Fibroblast of peridontal ligament (primary cell): Measurements from ENCODE around the gene PRDM16.

ENCODE experiments used
- DNase-seq: peaks from one replicate; pipeline ENCODE4 v3.0.0-alpha.2; 2010; ENCODE audit errors: extremely low read depth

The PRDM16 gene

GRCh38 chr1:3053986-3054385 is 15.0 kb upstream of the PRDM16 start:
- no peak for DNase-seq

- no peak for DNase-seq
Observed at GRCh38 chr1:3054474-3054873, 14.5 kb upstream of the PRDM16 start.

DNA sequence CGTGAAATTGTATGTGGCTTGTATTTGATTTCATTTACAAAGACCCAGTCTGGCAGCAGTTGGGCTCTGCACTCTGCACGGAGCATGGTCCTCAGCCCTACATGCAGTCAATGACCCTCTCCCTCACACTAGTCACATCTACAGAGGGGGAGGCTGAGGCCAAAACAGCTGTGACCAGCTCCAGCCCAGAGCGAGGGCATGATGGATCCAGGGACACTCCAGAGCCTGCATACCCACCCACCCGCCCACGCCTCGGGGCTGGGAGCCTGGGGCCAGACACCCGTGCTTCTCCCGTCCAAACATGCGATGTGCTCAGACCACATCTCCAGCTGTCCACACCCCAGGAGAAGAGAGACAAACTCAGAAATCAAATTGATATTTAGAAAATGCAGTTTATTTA is 14.0 kb upstream of the PRDM16 start:
- no peak for DNase-seq

DNA sequence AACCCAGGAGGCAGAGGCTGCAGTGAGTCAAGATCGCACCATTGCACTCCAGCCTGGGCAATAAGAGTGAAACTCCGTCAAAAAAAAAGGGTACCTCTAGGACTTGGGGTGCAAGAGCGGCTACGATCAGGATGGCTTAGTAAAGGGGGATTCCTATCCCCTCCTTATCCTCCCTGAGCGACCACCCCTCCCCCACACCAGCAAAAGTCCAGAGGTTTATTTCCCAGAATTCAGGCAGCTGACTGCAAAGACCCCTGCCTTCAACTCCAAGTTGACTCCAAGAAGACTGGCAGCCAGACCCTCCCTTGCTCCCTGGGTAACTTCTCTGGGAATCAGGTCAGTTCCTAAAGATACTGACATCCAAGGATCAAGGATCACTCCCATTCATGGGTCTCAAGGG is 12.4 kb upstream of the PRDM16 start:
- no peak for DNase-seq

DNA sequence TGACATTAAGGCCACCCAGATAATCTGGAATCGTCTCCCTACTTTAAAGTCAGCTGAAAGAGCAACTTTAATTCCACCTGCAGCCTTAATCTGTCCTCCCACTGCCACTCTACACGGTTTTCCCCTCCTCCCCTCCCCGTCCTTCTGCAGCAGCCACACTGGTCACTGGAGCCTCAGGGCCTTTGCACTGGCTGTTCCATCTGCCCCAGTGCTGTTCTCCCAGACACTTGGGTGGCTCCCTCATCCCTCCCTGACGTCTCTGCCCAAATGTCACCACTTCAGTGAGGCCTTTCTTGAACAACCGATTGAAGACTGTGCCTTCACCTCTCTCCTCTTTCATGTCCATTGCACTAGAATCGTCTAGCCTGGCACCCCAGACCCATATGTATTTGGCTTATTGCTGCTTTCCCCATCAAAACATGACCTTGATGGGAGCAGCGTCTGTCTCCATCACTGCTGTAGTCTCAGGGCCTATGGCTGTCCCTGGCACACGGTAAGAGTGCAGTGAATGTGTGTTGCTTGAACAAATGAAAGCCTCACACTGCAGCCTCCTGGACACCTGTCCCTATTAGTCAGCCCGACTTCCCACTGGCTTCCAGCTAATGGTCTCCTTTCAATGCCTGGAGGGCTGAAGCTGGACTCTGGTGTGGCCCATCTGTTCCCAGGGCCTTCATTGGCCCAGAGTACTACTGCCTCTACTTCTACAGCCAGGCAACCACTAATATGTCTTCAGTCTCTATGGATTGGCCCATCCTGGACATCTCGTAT is 10.6 kb upstream of the PRDM16 start:
- no peak for DNase-seq

DNA sequence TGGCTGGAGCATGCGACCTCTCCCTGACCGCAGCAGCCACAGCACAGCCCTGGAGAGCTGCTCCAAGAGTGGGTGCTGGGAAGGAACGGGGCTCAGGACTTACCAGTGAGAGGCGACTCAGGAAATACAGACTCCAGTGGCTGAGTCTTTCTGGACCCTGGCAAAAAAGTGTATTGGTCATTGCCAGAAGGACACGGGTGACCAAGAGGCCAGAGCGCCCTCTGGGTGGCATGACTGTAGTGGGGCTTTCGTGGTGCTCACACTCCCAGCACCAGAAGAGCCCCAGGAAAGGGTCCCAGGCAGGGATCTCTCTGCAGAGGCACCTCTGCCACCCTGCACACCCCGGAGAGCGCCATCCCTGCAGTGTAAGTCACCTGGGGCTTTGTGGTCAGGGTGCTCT is 8.9 kb upstream of the PRDM16 start:
- DNase-seq, result no peak

GRCh38 chr1:3060601-3061551 is 8.1 kb upstream of the PRDM16 start:
- DNase-seq, result no peak

- DNase-seq, result no peak
Observed at GRCh38 chr1:3061566-3061965, 7.4 kb upstream of the PRDM16 start.

- DNase-seq, result no peak
Observed at GRCh38 chr1:3061981-3062615, 6.9 kb upstream of the PRDM16 start.

- no peak for DNase-seq
Observed at GRCh38 chr1:3062616-3063378, 6.2 kb upstream of the PRDM16 start.

- no peak for DNase-seq
Observed at GRCh38 chr1:3063379-3064295, 5.4 kb upstream of the PRDM16 start.

- no peak for DNase-seq
Observed at GRCh38 chr1:3064296-3064850, 4.6 kb upstream of the PRDM16 start.

DNA sequence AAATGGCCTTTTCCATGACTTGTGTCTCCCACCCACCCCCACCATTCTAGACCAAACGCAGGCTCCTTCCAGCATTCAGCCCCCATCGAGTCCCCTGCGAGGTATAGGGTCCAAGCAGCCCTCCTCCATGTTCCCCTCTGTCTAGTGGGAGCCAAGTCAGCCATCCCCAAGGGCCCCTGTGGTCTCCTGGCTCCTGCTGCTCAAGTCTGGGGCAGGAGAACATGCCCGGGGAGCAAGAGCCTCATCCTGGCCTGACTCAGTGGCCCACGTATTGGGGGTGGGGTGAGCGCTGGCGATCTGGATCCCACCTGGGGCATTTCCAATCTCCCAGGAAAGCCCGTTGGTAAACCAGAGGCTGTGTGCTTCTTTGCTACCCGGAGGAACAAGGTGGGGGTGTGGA is 4.1 kb upstream of the PRDM16 start:
- DNase-seq, result no peak

DNA sequence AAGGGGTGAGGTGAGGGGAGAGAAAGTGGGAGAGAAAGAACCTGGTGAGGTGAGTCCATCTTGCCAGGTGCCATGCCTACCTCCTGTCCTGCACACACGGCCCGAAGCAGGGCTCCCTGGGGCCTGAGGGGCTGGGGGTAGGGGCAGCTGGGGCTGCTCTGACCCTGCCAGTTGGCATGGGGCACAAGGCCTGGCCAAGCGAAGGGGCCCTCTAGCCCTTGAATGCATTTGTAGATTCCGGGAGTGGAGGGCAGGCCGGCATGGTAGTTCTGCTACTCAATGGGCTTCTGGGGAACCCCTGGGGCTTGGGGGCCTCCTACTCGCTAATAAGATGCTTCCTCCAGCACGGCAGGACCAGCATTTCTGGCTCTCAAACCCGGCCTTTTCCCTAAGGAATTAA is 3.6 kb upstream of the PRDM16 start:
- no peak for DNase-seq

GRCh38 chr1:3065797-3066196 is 3.2 kb upstream of the PRDM16 start:
- no peak for DNase-seq

- no peak for DNase-seq
Observed at GRCh38 chr1:3066250-3066711, 2.7 kb upstream of the PRDM16 start.

GRCh38 chr1:3066826-3067225 is 2.2 kb upstream of the PRDM16 start:
- no peak for DNase-seq

DNA sequence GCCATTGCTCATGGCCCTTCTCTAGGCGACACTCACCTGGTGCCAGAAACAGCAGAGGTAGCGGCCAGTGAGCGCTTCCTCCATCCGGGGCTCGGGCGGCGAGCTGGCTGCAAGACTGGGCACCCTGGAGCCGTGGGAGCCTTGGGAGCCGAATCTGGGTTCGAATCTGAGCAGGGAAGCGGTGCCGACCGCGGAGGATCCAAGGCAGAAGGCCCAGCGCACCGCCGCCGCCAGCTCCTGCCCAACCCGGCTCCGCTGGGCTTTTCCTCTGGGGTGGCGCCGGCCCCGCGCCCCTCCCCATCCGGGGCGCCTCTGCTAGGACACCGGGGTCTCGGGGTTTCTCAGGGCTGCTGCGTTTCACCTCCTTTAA is 1.7 kb upstream of the PRDM16 start:
- DNase-seq, result no peak

DNA sequence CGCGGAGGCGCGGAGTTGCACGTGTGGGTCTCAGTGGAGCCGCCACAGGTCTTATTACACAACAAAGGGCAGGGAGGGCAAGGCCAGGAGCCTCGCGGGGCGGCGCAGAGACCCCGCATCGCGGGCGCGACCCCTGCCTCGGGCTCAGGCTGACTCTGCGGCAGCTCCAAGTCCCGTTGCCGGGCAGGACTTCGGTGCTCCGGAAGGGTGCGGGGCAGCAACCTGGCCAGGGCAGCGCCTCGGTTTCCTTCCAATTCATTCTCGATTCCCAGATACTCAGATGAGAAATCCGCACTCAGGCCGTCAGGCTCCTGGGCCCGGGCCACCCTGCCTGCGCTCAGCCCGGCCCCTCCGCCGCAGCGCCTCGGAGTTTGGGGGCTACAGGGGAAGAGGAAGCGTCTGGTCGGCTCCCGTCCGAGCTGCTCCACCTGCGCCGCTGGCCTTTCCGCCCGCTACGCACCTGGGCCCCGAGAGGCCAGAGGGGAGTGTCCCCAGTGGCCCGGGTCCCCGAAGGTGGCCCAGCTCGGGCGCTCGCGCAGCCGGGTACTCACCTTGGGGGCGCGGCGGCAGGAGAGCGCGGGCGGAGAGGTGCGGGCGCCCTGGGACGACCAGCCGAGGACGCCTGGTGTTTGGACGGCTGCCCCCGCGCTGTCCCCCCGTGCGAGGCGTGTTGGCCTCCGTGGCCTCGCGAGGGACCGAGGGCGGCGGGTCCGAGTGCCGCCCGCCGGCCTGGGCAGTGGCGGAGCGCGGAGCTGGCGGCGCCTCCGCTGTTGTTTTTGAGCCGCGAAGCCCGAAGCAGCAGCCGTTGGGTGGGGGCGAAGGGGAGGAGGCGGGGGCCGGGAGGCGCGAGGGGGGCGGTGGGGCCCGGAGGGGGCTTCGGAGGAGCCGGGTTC is 1.1 kb upstream of the PRDM16 start:
- DNase-seq, result no peak
